GM18526 (cell line): ENCODE results near the gene STK32C.

Source experiments
- POLR2A ChIP-seq: IDR thresholded peaks from 3 replicates; pipeline ENCODE4 v1.6.1; 2011; ENCODE audit not compliant: insufficient read length; ENCODE audit errors: extremely low read depth

The STK32C gene

GRCh38 chr10:132307823-132308586 is at the start of gene STK32C:
STK32C (minus strand) TSS chr10:132307950; CDS start chr10:132307833, 117 bp downstream.
- no peak for TF ChIP-seq POLR2A

GRCh38 chr10:132356621-132357195 is 49.0 kb upstream of the STK32C start:
- TF ChIP-seq POLR2A, result no peak

- TF ChIP-seq POLR2A, result no peak
Observed at GRCh38 chr10:132355754-132356153, 48.0 kb upstream of the STK32C start.

- TF ChIP-seq POLR2A, result no peak
Observed at GRCh38 chr10:132355297-132355696, 47.5 kb upstream of the STK32C start.

- TF ChIP-seq POLR2A, result no peak
Observed at GRCh38 chr10:132354356-132355094, 46.8 kb upstream of the STK32C start.

GRCh38 chr10:132353456-132354355 is 46.0 kb upstream of the STK32C start:
- TF ChIP-seq POLR2A, result no peak

- TF ChIP-seq POLR2A, result no peak
Observed at GRCh38 chr10:132351611-132352010, 43.9 kb upstream of the STK32C start.

GRCh38 chr10:132350946-132351345 is 43.2 kb upstream of the STK32C start:
- no peak for TF ChIP-seq POLR2A

GRCh38 chr10:132350391-132350790 is 42.6 kb upstream of the STK32C start:
- no peak for TF ChIP-seq POLR2A

GRCh38 chr10:132349766-132350165 is 42.0 kb upstream of the STK32C start:
- TF ChIP-seq POLR2A, result no peak

- no peak for TF ChIP-seq POLR2A
Observed at GRCh38 chr10:132347931-132348267, 40.1 kb upstream of the STK32C start.

GRCh38 chr10:132347211-132347930 is 39.6 kb upstream of the STK32C start:
- no peak for TF ChIP-seq POLR2A

GRCh38 chr10:132346806-132347205 is 39.1 kb upstream of the STK32C start:
- no peak for TF ChIP-seq POLR2A

GRCh38 chr10:132345345-132345744 is 37.6 kb upstream of the STK32C start:
- no peak for TF ChIP-seq POLR2A
